Neuronal stem cell (in vitro differentiated cells): ENCODE data around the gene AGO3.

Experiments used
- DNase-seq: peaks from one replicate; pipeline ENCODE4 v3.0.0-alpha.2; 2013; ENCODE audit warnings: low spot score
- H2AFZ ChIP-seq: one replicate; pipeline ENCODE4 v1.6.1; 2013; ENCODE audit warnings: mild to moderate bottlenecking, low read length, inconsistent platforms
- H2AK5ac ChIP-seq: 2 replicates; pipeline ENCODE4 v1.6.1; 2013; ENCODE audit warnings: low read depth, mild to moderate bottlenecking, inconsistent platforms, low read length, moderate library complexity, mixed read lengths
- H2BK120ac ChIP-seq: 2 replicates; pipeline ENCODE4 v1.6.1; 2013; ENCODE audit warnings: low read depth, mild to moderate bottlenecking, inconsistent platforms, low read length, moderate library complexity, mixed read lengths
- H2BK12ac ChIP-seq: one replicate; pipeline ENCODE4 v1.6.1; 2013; ENCODE audit warnings: low read length, inconsistent platforms
- H2BK15ac ChIP-seq: 2 replicates; pipeline ENCODE4 v1.6.1; 2013; ENCODE audit warnings: mild to moderate bottlenecking, low read length, inconsistent platforms, mixed read lengths
- H2BK5ac ChIP-seq: one replicate; pipeline ENCODE4 v1.6.1; 2013; ENCODE audit warnings: inconsistent platforms, mild to moderate bottlenecking, low read length, moderate library complexity
- H3K14ac ChIP-seq: one replicate; pipeline ENCODE4 v1.6.1; 2013; ENCODE audit warnings: low read length, inconsistent platforms
- H3K18ac ChIP-seq: 2 replicates; pipeline ENCODE4 v1.6.1; 2013; ENCODE audit warnings: low read length, inconsistent platforms
- H3K23ac ChIP-seq: 2 replicates; pipeline ENCODE4 v1.6.1; 2013; ENCODE audit warnings: low read depth, mild to moderate bottlenecking, mixed read lengths, low read length, inconsistent platforms; ENCODE audit not compliant: poor library complexity
- H3K27ac ChIP-seq: replicated peaks from 3 replicates; pipeline ENCODE4 v1.5.1; 2013; ENCODE audit warnings: low read length, inconsistent platforms
- H3K27me3 ChIP-seq, 3 experiments: 2 replicates each; pipeline ENCODE4 v1.6.1; 2013; ENCODE audit warnings: low read length in 3 of 3, mild to moderate bottlenecking in 2 of 3, inconsistent platforms in 1 of 3, low read depth in 1 of 3, mixed read lengths in 1 of 3, moderate library complexity in 1 of 3; ENCODE audit not compliant: control insufficient read depth in 3 of 3, insufficient read depth in 3 of 3
- H3K36me3 ChIP-seq, 2 donors: replicated peaks in 1 of 2; 2 replicates each; pipeline ENCODE4 v1.6.1; 2013; ENCODE audit warnings: low read length in 2 of 2; ENCODE audit not compliant: control insufficient read depth in 2 of 2, insufficient read depth in 2 of 2
- H3K4ac ChIP-seq: 2 replicates; pipeline ENCODE4 v1.6.1; 2013; ENCODE audit warnings: inconsistent platforms, mild to moderate bottlenecking, low read length, moderate library complexity
- H3K4me1 ChIP-seq, 2 donors: 1 replicate in 1 of 2; 2 replicates in 1 of 2; pipeline ENCODE4 v1.6.1; 2013; ENCODE audit warnings: low read length in 2 of 2, low read depth in 1 of 2; ENCODE audit not compliant: control insufficient read depth in 2 of 2, insufficient read depth in 1 of 2
- H3K4me2 ChIP-seq: one replicate; pipeline ENCODE4 v1.6.1; 2013; ENCODE audit warnings: mild to moderate bottlenecking, low read length, inconsistent platforms; ENCODE audit not compliant: insufficient read depth, poor library complexity, severe bottlenecking
- H3K4me3 ChIP-seq, 2 donors: 2 replicates each; pipeline ENCODE4 v1.5.1; 2013; ENCODE audit warnings: low read length in 2 of 2, mild to moderate bottlenecking in 2 of 2, inconsistent platforms in 1 of 2, moderate library complexity in 1 of 2
- H3K79me1 ChIP-seq: one replicate; pipeline ENCODE4 v1.6.1; 2013; ENCODE audit warnings: low read depth, mild to moderate bottlenecking, inconsistent platforms, low read length, moderate library complexity
- H3K9ac ChIP-seq: one replicate; pipeline ENCODE4 v1.6.1; 2013; ENCODE audit warnings: mild to moderate bottlenecking, low read depth, low read length, inconsistent platforms; ENCODE audit not compliant: poor library complexity
- H3K9me3 ChIP-seq, 2 donors: replicated peaks in 1 of 2; 2 replicates each; pipeline versions ENCODE3 to v1.6.1; 2013; ENCODE audit warnings: low read length in 2 of 2, mild to moderate bottlenecking in 2 of 2, inconsistent platforms in 1 of 2, low read depth in 1 of 2, mixed read lengths in 1 of 2, moderate library complexity in 1 of 2; ENCODE audit not compliant: control insufficient read depth in 2 of 2, insufficient read depth in 1 of 2
- H4K8ac ChIP-seq: one replicate; pipeline ENCODE4 v1.6.1; 2013; ENCODE audit warnings: low read depth, mild to moderate bottlenecking, inconsistent platforms, low read length, moderate library complexity
- H4K91ac ChIP-seq: one replicate; pipeline ENCODE4 v1.6.1; 2013; ENCODE audit warnings: low read length, low read depth, mild to moderate bottlenecking, inconsistent platforms; ENCODE audit not compliant: poor library complexity
- WGBS, 2 donors: extraction: QIAGEN DNeasy Blood & Tissue Kit; methylation state at CpG; one replicate each; pipeline ENCODE4 v1.1.7; 2013; ENCODE audit warnings: missing lambda C conversion rate in 2 of 2, mixed read lengths in 1 of 2; ENCODE audit not compliant: insufficient read length in 2 of 2, insufficient replicate concordance in 1 of 2; ENCODE audit errors: extremely low coverage in 2 of 2; 5-methylcytosine and 5-hydroxymethylcytosine counted together

AGO3 gene

GRCh38 chr1:36024847-36025246, 93.9 kb downstream of the AGO3 start:
- no peak overlapping the region for H3K14ac ChIP-seq
- H3K4ac ChIP-seq: no peak overlapping the region
- DNase-seq: no peak
- no peak overlapping the region for H4K8ac ChIP-seq
- no peak overlapping the region for H3K18ac ChIP-seq
- no peak overlapping the region for H4K91ac ChIP-seq
- H2AK5ac ChIP-seq: no peak overlapping the region
- no peak overlapping the region for H2AFZ ChIP-seq
- H3K9me3 ChIP-seq: peaks cover 0 to 9% of the 10 kb centered on the region in 2 donors
- H3K36me3 ChIP-seq: peaks cover 5 to 86% of the 10 kb centered on the region in 2 donors
- H3K4me3 ChIP-seq: no peak overlapping the region
- no peak overlapping the region for H3K23ac ChIP-seq
- H2BK15ac ChIP-seq: no peak overlapping the region
- H3K27ac ChIP-seq: no peak overlapping the region
- no peak overlapping the region for H2BK12ac ChIP-seq
- no peak overlapping the region for H2BK5ac ChIP-seq
- no peak overlapping the region for H3K9ac ChIP-seq
- no CpG with 5 or more reads among the region's 1 CpG for WGBS, 2 donors
- no peaks in the 10 kb centered on the region for H3K27me3 ChIP-seq
- H3K79me1 ChIP-seq: no peaks in the 10 kb centered on the region
- H2BK120ac ChIP-seq: no peak overlapping the region
- H3K4me1 ChIP-seq: no peaks in the 10 kb centered on the region
- H3K4me2 ChIP-seq: no peak overlapping the region

DNA sequence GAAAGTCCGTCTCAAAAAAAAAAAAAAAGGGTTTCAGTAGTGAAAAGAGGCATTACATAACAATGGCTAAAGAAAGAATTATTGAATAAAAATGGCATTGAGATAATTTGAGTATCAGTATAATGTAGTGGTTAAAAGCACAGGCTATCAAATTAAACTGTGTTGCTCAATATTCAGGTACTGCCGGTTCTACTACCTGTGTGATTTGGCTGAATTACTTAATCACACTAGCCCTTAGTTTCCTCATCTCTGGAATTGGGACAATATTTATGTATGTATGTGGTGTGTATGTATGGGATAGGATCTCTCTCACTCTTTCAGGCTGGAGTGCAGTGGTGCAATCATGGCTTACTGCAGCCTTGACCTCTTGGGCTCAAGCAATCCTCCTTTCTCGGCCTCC, 96.9 kb downstream of the AGO3 start:
- H3K18ac ChIP-seq: no peak overlapping the region
- no peaks in the 10 kb centered on the region for H3K4me1 ChIP-seq
- H3K79me1 ChIP-seq: no peaks in the 10 kb centered on the region
- peaks cover 4 to 85% of the 10 kb centered on the region in 2 donors for H3K36me3 ChIP-seq
- no peak overlapping the region for H3K14ac ChIP-seq
- H3K4ac ChIP-seq: no peak overlapping the region
- H3K23ac ChIP-seq: no peak overlapping the region
- H3K27ac ChIP-seq: no peak overlapping the region
- H3K4me3 ChIP-seq: no peak overlapping the region
- H2BK120ac ChIP-seq: no peak overlapping the region
- H2AFZ ChIP-seq: no peak overlapping the region
- no peak overlapping the region for H2AK5ac ChIP-seq
- H2BK12ac ChIP-seq: no peak overlapping the region
- peaks cover 0 to 9% of the 10 kb centered on the region in 2 donors for H3K9me3 ChIP-seq
- no peak overlapping the region for H2BK15ac ChIP-seq
- no peak overlapping the region for H2BK5ac ChIP-seq
- H4K91ac ChIP-seq: no peak overlapping the region
- H4K8ac ChIP-seq: no peak overlapping the region
- H3K4me2 ChIP-seq: no peak overlapping the region
- H3K27me3 ChIP-seq: no peaks in the 10 kb centered on the region
- no CpG with 5 or more reads among the region's 3 CpGs for WGBS, 2 donors
- DNase-seq: no peak
- no peak overlapping the region for H3K9ac ChIP-seq

- H2BK12ac ChIP-seq: no peak overlapping the region
- H3K4me2 ChIP-seq: no peak overlapping the region
- H3K27me3 ChIP-seq: no peaks in the 10 kb centered on the region
- H3K9me3 ChIP-seq: peaks cover 0 to 5% of the 10 kb centered on the region in 2 donors
- no peak overlapping the region for H2BK5ac ChIP-seq
- H3K9ac ChIP-seq: no peak overlapping the region
- WGBS, 2 donors: 100% methylated on average over 1 to 2 of the region's 2 CpGs
- H4K91ac ChIP-seq: no peak overlapping the region
- DNase-seq: no peak
- no peak overlapping the region for H4K8ac ChIP-seq
- H3K23ac ChIP-seq: no peak overlapping the region
- no peak overlapping the region for H3K27ac ChIP-seq
- no peak overlapping the region for H2AK5ac ChIP-seq
- no peak overlapping the region for H3K14ac ChIP-seq
- H3K18ac ChIP-seq: no peak overlapping the region
- H3K36me3 ChIP-seq: peaks cover 2 to 80% of the 10 kb centered on the region in 2 donors
- no peak overlapping the region for H2AFZ ChIP-seq
- H3K79me1 ChIP-seq: no peaks in the 10 kb centered on the region
- H2BK15ac ChIP-seq: no peak overlapping the region
- no peaks in the 10 kb centered on the region for H3K4me1 ChIP-seq
- no peak overlapping the region for H2BK120ac ChIP-seq
- no peak overlapping the region for H3K4ac ChIP-seq
- H3K4me3 ChIP-seq: no peak overlapping the region
Measured at GRCh38 chr1:36031441-36031840, 100.5 kb downstream of the AGO3 start.

GRCh38 chr1:36034692-36035091, 103.8 kb downstream of the AGO3 start:
- no peak overlapping the region for H3K4me2 ChIP-seq
- H3K27me3 ChIP-seq: no peaks in the 10 kb centered on the region
- H3K9me3 ChIP-seq: no peaks in the 10 kb centered on the region
- no peak overlapping the region for H3K18ac ChIP-seq
- no peak overlapping the region for H4K91ac ChIP-seq
- H3K4me1 ChIP-seq: no peaks in the 10 kb centered on the region
- no peak overlapping the region for H3K14ac ChIP-seq
- H3K4me3 ChIP-seq: no peak overlapping the region
- H2BK120ac ChIP-seq: no peak overlapping the region
- no peak overlapping the region for H3K23ac ChIP-seq
- no peak overlapping the region for H4K8ac ChIP-seq
- no peak overlapping the region for H2AK5ac ChIP-seq
- no peak overlapping the region for H2AFZ ChIP-seq
- no peak overlapping the region for H3K4ac ChIP-seq
- H3K27ac ChIP-seq: no peak overlapping the region
- no peaks in the 10 kb centered on the region for H3K79me1 ChIP-seq
- no peak overlapping the region for H2BK15ac ChIP-seq
- no peak overlapping the region for H3K9ac ChIP-seq
- H3K36me3 ChIP-seq: peaks cover 0 to 90% of the 10 kb centered on the region in 2 donors
- H2BK5ac ChIP-seq: no peak overlapping the region
- no peak overlapping the region for H2BK12ac ChIP-seq
- no peak for DNase-seq
